Activated naive CD8-positive, alpha-beta T cell treated with anti-CD3 and anti-CD28 coated beads, Interleukin-2, amount 50 U/mL, for 24 hours (primary cell): ENCODE data around the gene SGCD.
"Not testable (repeated sequence)": the region's sequence is repeated elsewhere in the genome, so short reads cannot be mapped to it uniquely, and the experiment has no call there.

Experiments
- ATAC-seq: fragments of 150-1000 bp; cut with Tn5 transposase; one replicate; pipeline ENCODE4 v1.10.0; 2021
- DNase-seq: peaks from one replicate; pipeline ENCODE4 v3.0.0; 2021
- H3K27ac Mint-ChIP-seq: one replicate; pipeline ENCODE4 v1.8.0; 2021; ENCODE audit warnings: mild to moderate bottlenecking, mixed read lengths
- H3K27me3 Mint-ChIP-seq: one replicate; pipeline ENCODE4 v1.8.0; 2021; ENCODE audit warnings: mixed read lengths
- H3K36me3 Mint-ChIP-seq: one replicate; pipeline ENCODE4 v1.8.0; 2021; ENCODE audit warnings: low read depth, mixed read lengths
- H3K4me1 Mint-ChIP-seq: one replicate; pipeline ENCODE4 v1.8.0; 2021; ENCODE audit warnings: mixed read lengths
- H3K4me3 Mint-ChIP-seq: one replicate; pipeline ENCODE4 v1.8.0; 2021; ENCODE audit warnings: mild to moderate bottlenecking, moderate library complexity, mixed read lengths
- H3K9me3 Mint-ChIP-seq: one replicate; pipeline ENCODE4 v1.8.0; 2021; ENCODE audit warnings: mixed read lengths

The SGCD gene

GRCh38 chr5:156631005-156631404 lies 304.0 kb downstream of the SGCD start:
- Mint-ChIP-seq H3K27me3 (peaks cover 3% of the 10 kb centered on the region), H3K9me3 (no peaks in the 10 kb centered on the region), H3K4me3 (no peak overlapping the region), H3K4me1 (peaks cover 3% of the 10 kb centered on the region), H3K36me3 (no peaks in the 10 kb centered on the region), H3K27ac (no peak overlapping the region)
- no peak for DNase-seq
- no peak for ATAC-seq

DNA sequence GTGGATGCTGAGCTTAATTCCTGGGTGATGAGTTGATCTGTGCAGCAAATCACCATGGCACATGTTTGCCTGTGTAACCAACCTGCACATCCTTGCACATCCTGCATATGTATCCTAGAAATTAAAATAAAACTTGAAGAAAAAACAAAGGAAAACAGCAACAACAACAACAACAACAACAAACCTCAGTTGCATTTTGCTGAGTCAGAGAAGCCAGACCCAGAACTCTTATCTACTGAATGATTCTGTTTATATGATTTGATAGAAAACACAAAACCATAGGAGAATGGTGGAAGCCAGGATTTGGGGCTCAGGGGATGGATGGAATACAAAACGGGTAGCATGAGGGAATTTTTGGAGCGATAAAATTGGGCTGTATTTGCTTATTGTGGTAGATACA lies 307.3 kb downstream of the SGCD start:
- no peak for DNase-seq
- H3K4me1 Mint-ChIP-seq: no peaks in the 10 kb centered on the region
- no peaks in the 10 kb centered on the region for H3K9me3 Mint-ChIP-seq
- ATAC-seq: no peak
- no peak overlapping the region for H3K27ac Mint-ChIP-seq
- peaks cover 5% of the 10 kb centered on the region for H3K27me3 Mint-ChIP-seq
- H3K4me3 Mint-ChIP-seq: no peak overlapping the region
- no peaks in the 10 kb centered on the region for H3K36me3 Mint-ChIP-seq

DNA sequence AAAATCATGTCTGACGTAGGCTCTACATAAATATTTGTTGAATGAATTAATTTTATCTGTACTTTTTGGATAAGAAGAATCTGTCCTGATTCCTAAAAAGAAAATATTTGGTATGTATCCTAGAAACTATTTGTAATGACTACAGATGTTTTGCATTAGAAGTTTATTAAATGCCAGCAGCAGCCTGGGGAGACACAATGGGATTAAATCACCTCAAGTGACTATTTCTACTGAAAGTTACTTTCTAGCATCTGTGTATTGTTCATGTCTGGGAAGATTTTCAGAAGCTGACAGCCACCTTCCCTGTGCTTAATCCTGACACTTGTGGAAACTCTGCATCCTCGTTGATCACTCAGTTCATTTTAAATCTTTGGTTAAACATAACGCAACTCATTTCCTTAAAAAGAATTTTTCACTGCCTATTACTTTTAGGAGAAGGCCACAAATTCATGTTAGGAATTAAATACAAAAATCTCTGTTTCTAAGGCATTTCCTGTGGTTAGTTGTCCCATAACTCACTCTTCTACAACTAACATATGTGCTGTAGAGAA lies 313.8 kb downstream of the SGCD start:
- DNase-seq: no peak
- no peak for ATAC-seq
- H3K9me3 Mint-ChIP-seq: no peaks in the 10 kb centered on the region
- H3K4me1 Mint-ChIP-seq: no peaks in the 10 kb centered on the region
- H3K36me3 Mint-ChIP-seq: no peaks in the 10 kb centered on the region
- peaks cover 2% of the 10 kb centered on the region for H3K27me3 Mint-ChIP-seq
- no peak overlapping the region for H3K27ac Mint-ChIP-seq
- H3K4me3 Mint-ChIP-seq: no peak overlapping the region

- Mint-ChIP-seq H3K4me3 (no peak overlapping the region), H3K9me3 (no peaks in the 10 kb centered on the region), H3K36me3 (no peaks in the 10 kb centered on the region), H3K4me1 (no peaks in the 10 kb centered on the region), H3K27me3 (no peaks in the 10 kb centered on the region), H3K27ac (no peak overlapping the region)
- DNase-seq (no peak), ATAC-seq (no peak)
These were observed 314.7 kb downstream of the SGCD start for GRCh38 chr5:156641686-156642085.

DNA sequence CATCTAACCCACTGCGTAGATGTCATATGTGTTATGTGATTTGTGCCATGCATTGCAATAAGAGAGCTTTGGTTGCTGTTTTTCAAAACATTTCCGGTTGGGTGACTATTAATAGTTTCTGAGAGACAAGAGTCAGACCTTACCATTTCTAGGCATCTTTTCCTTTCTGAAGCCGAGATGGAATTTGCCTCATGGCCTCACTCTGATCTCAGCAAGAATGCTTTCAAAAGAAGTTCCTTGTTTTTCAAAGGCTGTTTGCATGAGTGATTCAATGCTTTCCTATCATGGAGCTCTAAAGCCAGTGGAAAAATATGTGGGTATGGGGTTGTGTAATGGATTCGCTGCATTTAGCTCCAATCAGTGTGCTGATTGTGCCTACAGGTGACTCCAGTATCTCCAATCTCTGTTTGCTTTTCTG lies 320.1 kb downstream of the SGCD start:
- H3K27me3 Mint-ChIP-seq: peaks cover 3% of the 10 kb centered on the region
- DNase-seq (no peak), ATAC-seq (no peak)
- no peaks in the 10 kb centered on the region for H3K9me3 Mint-ChIP-seq
- H3K36me3 Mint-ChIP-seq: no peaks in the 10 kb centered on the region
- no peak overlapping the region for H3K27ac Mint-ChIP-seq
- H3K4me3 Mint-ChIP-seq: no peak overlapping the region
- no peaks in the 10 kb centered on the region for H3K4me1 Mint-ChIP-seq

DNA sequence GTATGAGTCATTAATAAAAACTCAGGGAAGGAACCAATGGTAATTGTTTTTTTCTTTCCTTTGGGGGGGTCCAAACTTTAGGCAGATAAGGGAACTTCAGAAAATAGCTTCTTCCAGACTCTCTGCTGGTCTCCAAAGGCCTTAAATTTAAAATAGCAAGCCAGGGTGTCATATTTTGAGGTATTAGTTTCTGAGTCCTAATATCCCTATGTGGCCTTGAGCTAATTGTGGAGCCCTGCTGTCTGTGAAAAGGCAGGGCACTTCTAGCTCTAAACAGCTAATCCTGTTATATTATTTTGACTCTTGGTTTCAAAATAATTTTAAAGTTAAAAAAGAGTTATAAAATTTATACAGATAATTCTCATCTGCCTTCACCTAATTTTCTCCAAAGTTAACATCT lies 327.5 kb downstream of the SGCD start:
- Mint-ChIP-seq H3K27ac (no peak overlapping the region), H3K9me3 (no peaks in the 10 kb centered on the region), H3K4me3 (no peak overlapping the region), H3K27me3 (peaks cover 6% of the 10 kb centered on the region), H3K36me3 (no peaks in the 10 kb centered on the region), H3K4me1 (no peaks in the 10 kb centered on the region)
- no peak for ATAC-seq
- no peak for DNase-seq

DNA sequence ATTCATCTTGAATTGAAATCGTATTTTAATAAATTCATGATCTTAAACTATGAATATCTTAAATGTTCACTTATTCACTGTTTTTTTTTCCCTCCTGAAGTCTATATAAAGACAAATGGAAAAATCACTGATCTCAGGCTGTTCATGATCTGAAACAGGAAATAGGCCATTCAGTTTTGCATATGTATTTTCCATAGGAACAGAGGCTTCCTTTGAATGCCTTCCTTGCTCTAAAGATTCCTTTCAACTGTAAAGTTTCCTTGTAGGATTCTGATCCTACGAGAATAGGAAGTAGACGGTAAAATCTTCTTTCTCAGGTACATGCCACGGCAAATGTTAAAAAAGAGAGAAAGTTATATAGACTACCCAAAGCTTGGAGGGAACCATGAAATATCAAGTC lies 328.8 kb downstream of the SGCD start:
- Mint-ChIP-seq H3K36me3 (no peaks in the 10 kb centered on the region), H3K4me1 (no peaks in the 10 kb centered on the region), H3K4me3 (no peak overlapping the region), H3K27me3 (peaks cover 6% of the 10 kb centered on the region), H3K9me3 (no peaks in the 10 kb centered on the region), H3K27ac (no peak overlapping the region)
- no peak for ATAC-seq
- no peak for DNase-seq

DNA sequence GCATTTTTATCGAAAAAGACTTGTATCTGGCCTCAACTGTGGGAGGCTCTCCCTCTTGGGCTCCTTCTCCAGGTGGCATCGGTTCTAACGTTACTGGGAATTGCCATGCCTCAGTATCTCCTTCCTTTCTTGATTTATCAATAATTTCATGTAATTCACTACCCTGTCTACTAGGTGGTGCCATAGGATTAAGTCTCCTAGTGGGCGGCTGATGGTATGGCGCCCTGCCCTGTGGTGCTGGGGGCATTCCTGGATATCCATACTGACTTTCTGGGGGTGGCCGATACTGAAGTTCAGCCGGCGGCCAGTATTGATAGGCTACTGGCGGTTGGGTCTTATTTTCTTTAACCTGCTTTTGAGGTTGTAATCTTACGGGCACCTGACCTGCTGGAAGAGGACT lies 337.9 kb downstream of the SGCD start:
- not testable (repeated sequence) for H3K27ac Mint-ChIP-seq, H3K27me3 Mint-ChIP-seq, H3K9me3 Mint-ChIP-seq, H3K4me1 Mint-ChIP-seq, H3K4me3 Mint-ChIP-seq, H3K36me3 Mint-ChIP-seq, ATAC-seq
- peak; percentile 8 for DNase-seq

DNA sequence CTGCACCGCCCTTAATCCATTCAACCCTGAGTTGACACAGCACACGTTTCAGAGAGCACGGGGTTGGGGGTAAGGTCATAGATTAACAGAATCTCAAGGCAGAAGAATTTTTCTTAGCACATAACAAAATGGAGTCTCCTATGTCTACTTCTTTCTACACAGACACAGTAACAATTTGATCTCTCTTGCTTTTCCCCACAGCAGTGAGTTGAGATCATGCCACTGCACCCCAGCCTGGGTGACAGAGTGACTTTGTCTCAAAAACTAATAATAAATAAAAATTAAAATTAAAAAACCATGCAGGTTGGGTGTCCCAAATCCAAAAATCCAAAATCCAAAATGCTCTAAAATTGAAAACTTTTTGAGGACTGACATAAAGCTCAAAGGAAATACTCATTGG lies 339.7 kb downstream of the SGCD start:
- H3K27ac Mint-ChIP-seq, H3K4me3 Mint-ChIP-seq, H3K27me3 Mint-ChIP-seq, DNase-seq, ATAC-seq, H3K4me1 Mint-ChIP-seq, H3K36me3 Mint-ChIP-seq, H3K9me3 Mint-ChIP-seq: not testable (repeated sequence)

GRCh38 chr5:156667616-156668015 lies 340.7 kb downstream of the SGCD start:
- H3K9me3 Mint-ChIP-seq: no peaks in the 10 kb centered on the region
- H3K27me3 Mint-ChIP-seq: peaks cover 3% of the 10 kb centered on the region
- H3K36me3 Mint-ChIP-seq: no peaks in the 10 kb centered on the region
- DNase-seq: no peak
- no peak overlapping the region for H3K4me3 Mint-ChIP-seq
- no peak for ATAC-seq
- H3K4me1 Mint-ChIP-seq: no peaks in the 10 kb centered on the region
- H3K27ac Mint-ChIP-seq: no peak overlapping the region

- H3K27me3 Mint-ChIP-seq: peaks cover 3% of the 10 kb centered on the region
- ATAC-seq (no peak), DNase-seq (no peak)
- H3K4me3 Mint-ChIP-seq: no peak overlapping the region
- no peak overlapping the region for H3K27ac Mint-ChIP-seq
- H3K36me3 Mint-ChIP-seq: no peaks in the 10 kb centered on the region
- no peaks in the 10 kb centered on the region for H3K4me1 Mint-ChIP-seq
- H3K9me3 Mint-ChIP-seq: no peaks in the 10 kb centered on the region
These were observed 342.5 kb downstream of the SGCD start for GRCh38 chr5:156669416-156669815.

- no peak overlapping the region for H3K27ac Mint-ChIP-seq
- H3K36me3 Mint-ChIP-seq: no peaks in the 10 kb centered on the region
- no peak for ATAC-seq
- peaks cover 3% of the 10 kb centered on the region for H3K27me3 Mint-ChIP-seq
- H3K4me3 Mint-ChIP-seq: no peak overlapping the region
- H3K9me3 Mint-ChIP-seq: no peaks in the 10 kb centered on the region
- no peaks in the 10 kb centered on the region for H3K4me1 Mint-ChIP-seq
- no peak for DNase-seq
These were observed 343.7 kb downstream of the SGCD start for GRCh38 chr5:156670615-156671014.

DNA sequence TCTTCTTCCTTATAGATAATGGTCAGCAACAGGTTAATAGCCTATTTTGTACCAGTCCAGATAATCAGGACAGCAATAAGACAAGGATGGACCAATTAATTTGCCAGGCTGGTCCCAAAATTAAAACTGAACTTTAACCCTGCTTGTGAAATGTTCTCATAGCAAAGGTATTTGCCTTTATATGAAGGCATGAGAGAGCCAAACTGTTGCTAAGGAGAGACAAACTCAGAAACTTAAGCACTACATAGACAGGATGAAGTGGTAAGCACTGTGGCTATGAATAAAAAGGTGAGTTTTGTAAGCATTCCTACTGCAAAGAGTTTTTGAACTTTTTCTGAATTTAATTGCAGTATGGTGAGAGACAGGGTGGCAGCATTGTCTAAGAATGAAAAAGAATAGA lies 348.4 kb downstream of the SGCD start:
- Mint-ChIP-seq H3K27me3 (peaks cover 3% of the 10 kb centered on the region), H3K4me3 (no peak overlapping the region), H3K27ac (no peak overlapping the region), H3K9me3 (no peaks in the 10 kb centered on the region), H3K4me1 (no peaks in the 10 kb centered on the region), H3K36me3 (no peaks in the 10 kb centered on the region)
- DNase-seq (no peak), ATAC-seq (no peak)

GRCh38 chr5:156677963-156678362 lies 351.0 kb downstream of the SGCD start:
- no peak overlapping the region for H3K27ac Mint-ChIP-seq
- H3K9me3 Mint-ChIP-seq: no peaks in the 10 kb centered on the region
- no peaks in the 10 kb centered on the region for H3K36me3 Mint-ChIP-seq
- peaks cover 3% of the 10 kb centered on the region for H3K4me1 Mint-ChIP-seq
- H3K27me3 Mint-ChIP-seq: peaks cover 4% of the 10 kb centered on the region
- H3K4me3 Mint-ChIP-seq: no peak overlapping the region
- ATAC-seq: no peak
- no peak for DNase-seq

GRCh38 chr5:156678484-156678883 lies 351.5 kb downstream of the SGCD start:
- Mint-ChIP-seq H3K9me3 (no peaks in the 10 kb centered on the region), H3K36me3 (no peaks in the 10 kb centered on the region), H3K27ac (no peak overlapping the region), H3K4me1 (peaks cover 4% of the 10 kb centered on the region), H3K27me3 (peaks cover 4% of the 10 kb centered on the region), H3K4me3 (no peak overlapping the region)
- no peak for DNase-seq
- ATAC-seq: no peak

DNA sequence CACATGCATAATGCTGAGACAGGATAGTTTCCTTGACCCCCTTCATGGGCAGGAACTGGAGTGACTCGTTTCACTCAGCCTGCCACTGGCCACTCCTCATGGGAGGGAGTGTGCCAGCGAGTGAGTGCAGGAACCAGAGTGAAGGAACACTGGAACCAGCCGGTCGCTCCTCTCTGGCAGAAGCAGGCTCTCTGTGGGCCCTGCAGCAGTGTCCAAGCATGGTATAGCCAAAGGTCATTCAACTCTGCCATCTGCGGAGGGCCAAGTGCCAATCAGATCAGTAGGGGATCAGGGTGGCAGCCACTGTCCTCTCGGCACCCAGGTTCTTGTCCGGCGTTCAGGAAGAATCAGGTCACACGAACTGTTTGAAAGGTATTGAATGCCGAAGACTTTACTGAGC lies 353.9 kb downstream of the SGCD start:
- H3K27ac Mint-ChIP-seq: no peak overlapping the region
- no peaks in the 10 kb centered on the region for H3K36me3 Mint-ChIP-seq
- H3K4me3 Mint-ChIP-seq: no peak overlapping the region
- H3K27me3 Mint-ChIP-seq: peaks cover 4% of the 10 kb centered on the region
- H3K4me1 Mint-ChIP-seq: peaks cover 4% of the 10 kb centered on the region
- H3K9me3 Mint-ChIP-seq: no peaks in the 10 kb centered on the region
- no peak for DNase-seq
- no peak for ATAC-seq
